SK-N-SH (cell line): Measurements from ENCODE around the gene PTPRK. TPM values are rescaled to one million over a fixed set of nuclear protein-coding genes. Genes with fewer than 3 reads are reported as not detected.

Source experiments
- CTCF ChIA-PET: fragments of 300-600, 350-600 bp; formaldehyde crosslinking; extraction: SDS; loops from one replicate; lab custom pipeline; 2021; lab: Yijun Ruan, JAX
- POLR2A ChIA-PET: fragments of 350-600 bp; sonication (Branson Sonifier 250); formaldehyde crosslinking; extraction: SDS; loops from one replicate; lab custom pipeline; 2020; ENCODE audit warnings: antibody characterized with exemption, inconsistent platforms; lab: Yijun Ruan, JAX
- DNase-seq: peaks from one replicate; pipeline ENCODE4 v3.0.0; 2012
- H2AFZ ChIP-seq: fragments of 200-600 bp; sonication (generic); 2 replicates; pipeline ENCODE4 v1.8.1; 2016; ENCODE audit warnings: antibody characterized with exemption, mild to moderate bottlenecking, low read depth
- H3F3A ChIP-seq: fragments of 200-600 bp; sonication (generic); replicated peaks from 2 replicates; pipeline ENCODE3; 2016; ENCODE audit warnings: antibody characterized with exemption, mild to moderate bottlenecking; ENCODE audit not compliant: insufficient read depth
- H3K27ac ChIP-seq, 2 experiments: fragments of 200-500 bp in 1 of 2; fragments of 200-600 bp in 1 of 2; sonication (Bioruptor generic) in 1 of 2; sonication (generic), shearing (Covaris generic) in 1 of 2; 2 replicates each; pipeline versions ENCODE4 v1.5.1 to v1.6.1; 2014 to 2016; ENCODE audit warnings: low read depth in 2 of 2, inconsistent platforms in 1 of 2, low read length in 1 of 2, mild to moderate bottlenecking in 1 of 2, mixed read lengths in 1 of 2
- H3K27me3 ChIP-seq: fragments of 200-600 bp; sonication (generic), shearing (Covaris generic); 2 replicates; pipeline ENCODE4 v1.6.1; 2016; ENCODE audit warnings: mixed run types; ENCODE audit not compliant: insufficient read depth
- H3K36me3 ChIP-seq, 2 experiments: fragments of 200-500 bp in 1 of 2; fragments of 200-600 bp in 1 of 2; sonication (Bioruptor generic) in 1 of 2; sonication (generic) in 1 of 2; replicated peaks in 1 of 2; 2 replicates each; pipeline versions ENCODE3 to v1.5.1; 2014 to 2016; ENCODE audit warnings: low read length in 1 of 2, mild to moderate bottlenecking in 1 of 2; ENCODE audit not compliant: insufficient read depth in 2 of 2, control insufficient read depth in 1 of 2
- H3K4me1 ChIP-seq, 2 experiments: fragments of 200-500 bp in 1 of 2; fragments of 200-600 bp in 1 of 2; sonication (Bioruptor generic) in 1 of 2; sonication (generic), shearing (Covaris generic) in 1 of 2; 2 replicates each; pipeline versions ENCODE4 v1.5.1 to v1.6.1; 2014 to 2016; ENCODE audit warnings: low read depth in 1 of 2, low read length in 1 of 2, mixed run types in 1 of 2; ENCODE audit not compliant: insufficient read depth in 2 of 2, control insufficient read depth in 1 of 2
- H3K4me2 ChIP-seq: fragments of 200-600 bp; sonication (generic), shearing (Covaris generic); 2 replicates; pipeline ENCODE4 v1.6.1; 2017; ENCODE audit warnings: mixed run types
- H3K4me3 ChIP-seq, 2 experiments: fragments of 200-500 bp in 1 of 2; fragments of 200-600 bp in 1 of 2; sonication (Bioruptor generic) in 1 of 2; sonication (generic), shearing (Covaris generic) in 1 of 2; 2 replicates each; pipeline versions ENCODE4 v1.5.1 to v1.8.1; 2014 to 2016; ENCODE audit warnings: low read depth in 2 of 2, inconsistent platforms in 1 of 2, low read length in 1 of 2, mild to moderate bottlenecking in 1 of 2, mixed read lengths in 1 of 2, moderate library complexity in 1 of 2
- H3K79me2 ChIP-seq: fragments of 200-600 bp; sonication (generic); 2 replicates; pipeline ENCODE4 v1.8.1; 2017; ENCODE audit warnings: mild to moderate bottlenecking; ENCODE audit not compliant: insufficient read depth
- H3K9ac ChIP-seq: fragments of 200-600 bp; sonication (generic); 2 replicates; pipeline ENCODE4 v1.6.1; 2017; ENCODE audit warnings: mixed run types
- H3K9me2 ChIP-seq: fragments of 200-600 bp; sonication (generic); 2 replicates; pipeline ENCODE4 v1.6.1; 2017; ENCODE audit warnings: mixed run types
- H3K9me3 ChIP-seq: fragments of 200-600 bp; sonication (generic); 2 replicates; pipeline ENCODE4 v1.6.1; 2017; ENCODE audit warnings: mixed run types, mild to moderate bottlenecking, moderate library complexity
- H4K20me1 ChIP-seq: fragments of 200-600 bp; sonication (generic); 2 replicates; pipeline ENCODE4 v1.6.1; 2017; ENCODE audit warnings: mild to moderate bottlenecking, mixed run types; ENCODE audit not compliant: insufficient read depth
- CHD2 ChIP-seq: fragments of 150-350 bp; IDR thresholded peaks from 2 replicates; pipeline ENCODE4 v1.6.1; 2018; ENCODE audit warnings: low read length; ENCODE audit not compliant: partially characterized antibody
- EZH2phosphoT487 ChIP-seq: fragments of 200-600 bp; sonication (generic); IDR thresholded peaks from 2 replicates; pipeline ENCODE4 v1.6.1; 2017; ENCODE audit warnings: low read depth, mixed run types, mild to moderate bottlenecking, antibody characterized with exemption, moderate library complexity, borderline replicate concordance
- FOSL2 ChIP-seq: IDR thresholded peaks from 2 replicates; pipeline ENCODE4 v1.4.0; 2012; ENCODE audit warnings: low read depth, mild to moderate bottlenecking, moderate library complexity, borderline replicate concordance
- FOXJ3 ChIP-seq: sonication (generic); formaldehyde crosslinking; IDR thresholded peaks from 2 replicates; pipeline ENCODE4 v1.5.1; 2020; ENCODE audit warnings: mild to moderate bottlenecking, missing genetic modification reagents
- IRF3 ChIP-seq: fragments of 150-350 bp; IDR thresholded peaks from 2 replicates; pipeline ENCODE4 v1.6.1; 2016; ENCODE audit warnings: mild to moderate bottlenecking, low read depth, low read length
- MAX ChIP-seq: IDR thresholded peaks from 2 replicates; pipeline ENCODE4 v1.4.0; 2012; ENCODE audit warnings: low read depth
- MEF2A ChIP-seq: IDR thresholded peaks from 2 replicates; pipeline ENCODE4 v1.4.0; 2012; ENCODE audit warnings: low read depth, borderline replicate concordance
- MXI1 ChIP-seq: IDR thresholded peaks from 2 replicates; pipeline ENCODE4 v1.6.1; 2012; ENCODE audit warnings: mild to moderate bottlenecking, low read depth, low read length, improper control_type of control experiment
- NFIC ChIP-seq: IDR thresholded peaks from 2 replicates; pipeline ENCODE4 v1.4.0; 2012; ENCODE audit warnings: borderline replicate concordance
- NRF1 ChIP-seq: IDR thresholded peaks from 2 replicates; pipeline ENCODE4 v1.6.1; 2012; ENCODE audit warnings: low read depth, mild to moderate bottlenecking, low read length
- PBX3 ChIP-seq: IDR thresholded peaks from 2 replicates; pipeline ENCODE4; 2012
- RAD21 ChIP-seq: IDR thresholded peaks from 2 replicates; pipeline ENCODE4 v1.6.1; 2012; ENCODE audit warnings: mild to moderate bottlenecking, low read length
- REST ChIP-seq: IDR thresholded peaks from 2 replicates; pipeline ENCODE4 v1.6.1; 2012; ENCODE audit warnings: mild to moderate bottlenecking, low read depth, low read length, moderate library complexity
- SIN3A ChIP-seq: IDR thresholded peaks from 2 replicates; pipeline ENCODE4 v1.6.1; 2012; ENCODE audit warnings: low read depth, mild to moderate bottlenecking, low read length, moderate library complexity, borderline replicate concordance
- SMC3 ChIP-seq: IDR thresholded peaks from 2 replicates; pipeline ENCODE4 v1.6.1; 2012; ENCODE audit warnings: low read depth, low read length, improper control_type of control experiment
- ZBTB33 ChIP-seq: IDR thresholded peaks from 2 replicates; pipeline ENCODE4 v1.4.0; 2012; ENCODE audit warnings: low read depth, borderline replicate concordance
- WGBS: methylation state at CpG from one replicate; pipeline ENCODE4 v1.1.6; 2017; ENCODE audit warnings: low lambda C conversion rate; 5-methylcytosine and 5-hydroxymethylcytosine counted together
- polyA plus RNA-seq, 3 experiments: library from polyadenylated mRNA; depleted of rRNA; stranded (reverse); fragments of >200 nt; gene quantifications; 2 replicates each; pipeline ENCODE4 v1.2.3, GENCODE V29; 2012

PTPRK gene
- polyA plus RNA-seq, 1 of the 3 experiments (the other 2 are of a cell fraction): 9.5 TPM

- no peak for TF ChIP-seq REST
- no peak for TF ChIP-seq FOXJ3 (CRISPR knock-in tag)
- no peak for TF ChIP-seq IRF3
- no peak for TF ChIP-seq RAD21
These were observed 422.3 kb downstream of the PTPRK start (continued) for GRCh38 chr6:128098000-128098581.

GRCh38 chr6:128097009-128097408, 423.4 kb downstream of the PTPRK start:
- WGBS: 48% methylated on average over 3 of the region's 3 CpGs
- no peaks in the 10 kb centered on the region for H3K4me1 ChIP-seq
- no peak overlapping the region for H3K9ac ChIP-seq
- no peak overlapping the region for H3K4me2 ChIP-seq
- ChIA-PET CTCF (no interaction called here), POLR2A (no interaction called here)
- no peaks in the 10 kb centered on the region for H3F3A ChIP-seq
- H3K36me3 ChIP-seq: no peaks in the 10 kb centered on the region
- H3K79me2 ChIP-seq: no peaks in the 10 kb centered on the region
- H2AFZ ChIP-seq: no peak overlapping the region
- H3K9me2 ChIP-seq: no peaks in the 10 kb centered on the region
- no peaks in the 10 kb centered on the region for H3K9me3 ChIP-seq
- H3K27ac ChIP-seq: no peak overlapping the region
- H4K20me1 ChIP-seq: no peaks in the 10 kb centered on the region
- no peaks in the 10 kb centered on the region for H3K27me3 ChIP-seq
- no peak overlapping the region for H3K4me3 ChIP-seq
- DNase-seq: no peak
- no peak for TF ChIP-seq NRF1
- TF ChIP-seq PBX3: no peak
- no peak for TF ChIP-seq SIN3A
- TF ChIP-seq MXI1: no peak
- TF ChIP-seq IRF3: no peak
- TF ChIP-seq MEF2A: no peak
- TF ChIP-seq EZH2phosphoT487: no peak
- no peak for TF ChIP-seq SMC3
- no peak for TF ChIP-seq CHD2
- no peak for TF ChIP-seq ZBTB33
- no peak for TF ChIP-seq MAX
- TF ChIP-seq FOSL2: no peak
- TF ChIP-seq NFIC: no peak
- TF ChIP-seq RAD21: no peak
